Astrocyte of the spinal cord (primary cell): ENCODE measurements around the gene KRTAP15-1.
A peak's percentile ranks its signal among the peaks of the same experiment; 100 is the strongest.

Source experiments
- DNase-seq: peaks from one replicate; pipeline ENCODE4 v3.0.0; 2011; ENCODE audit warnings: low read depth, low spot score
- H3K4me3 ChIP-seq: 2 replicates; pipeline ENCODE4 v1.5.1; 2011; ENCODE audit warnings: low read depth, mild to moderate bottlenecking, low read length, moderate library complexity
- CTCF ChIP-seq: IDR thresholded peaks from 2 replicates; pipeline ENCODE4 v1.5.1; 2012; ENCODE audit warnings: low read depth, mild to moderate bottlenecking, low read length, inconsistent platforms
- in situ Hi-C: cut with HindIII; loops from 2 replicates; pipeline ENCODE4 v1.10.0; 2017; ENCODE audit warnings: low sequenced_read_pairs

KRTAP15-1 gene

GRCh38 chr21:30439975-30440374 lies at the start of gene KRTAP15-1:
Gene KRTAP15-1 (plus strand): TSS chr21:30440275. CDS start chr21:30440328, 53 bp downstream.
- DNase-seq, result no peak
- in situ Hi-C loops, result no loop called here
- TF ChIP-seq CTCF, result no peak
- H3K4me3 ChIP-seq, result no peak within 1 kb of the TSS

GRCh38 chr21:30391492-30392025 lies 48.5 kb upstream of the KRTAP15-1 start:
- in situ Hi-C loops, result no loop called here
- no peak for DNase-seq
- no peak overlapping the region for H3K4me3 ChIP-seq
- TF ChIP-seq CTCF, result no peak

GRCh38 chr21:30395731-30396130 lies 44.3 kb upstream of the KRTAP15-1 start, which contains the start of gene KRTAP13-1:
Gene KRTAP13-1 (plus strand): TSS chr21:30396031. CDS start chr21:30396087, 56 bp downstream.
- TF ChIP-seq CTCF, result no peak
- no peak within 1 kb of the TSS for H3K4me3 ChIP-seq
- in situ Hi-C loops, result no loop called here
- DNase-seq, result no peak

- peak; percentile 30 for TF ChIP-seq CTCF
- in situ Hi-C loops, result no loop called here
- no peak overlapping the region for H3K4me3 ChIP-seq
- DNase-seq, result peak; percentile 44
These were observed 31.1 kb upstream of the KRTAP15-1 start for GRCh38 chr21:30408782-30409494.

- H3K4me3 ChIP-seq, result no peak overlapping the region
- in situ Hi-C loops, result no loop called here
- no peak for DNase-seq
- no peak for TF ChIP-seq CTCF
These were observed 24.1 kb upstream of the KRTAP15-1 start for GRCh38 chr21:30415993-30416392.

GRCh38 chr21:30425826-30426225 lies 14.2 kb upstream of the KRTAP15-1 start, which contains the start of gene KRTAP13-3:
Gene KRTAP13-3 (minus strand): TSS chr21:30425926. CDS start chr21:30425912, 14 bp downstream.
- in situ Hi-C loops, result no loop called here
- no peak for DNase-seq
- H3K4me3 ChIP-seq, result no peak within 1 kb of the TSS
- TF ChIP-seq CTCF, result no peak
